Tibial artery (tissue), 4 donors: ENCODE measurements around the gene PHF21A.

ENCODE experiments used
- DNase-seq, 2 donors: peaks; one replicate each; pipeline ENCODE4 v3.0.0-alpha.2; 2019
- H3K27ac ChIP-seq, 2 donors: fragments of 200-600 bp; sonication (generic) in 1 of 2; 1 replicate in 1 of 2; 2 replicates in 1 of 2; pipeline ENCODE4 v1.5.1; 2018 to 2019; ENCODE audit warnings: mild to moderate bottlenecking in 1 of 2
- H3K27me3 ChIP-seq, 2 donors: fragments of 200-600 bp; sonication (generic) in 1 of 2; one replicate each; pipeline versions ENCODE4 v1.5.1 to v1.6.0; 2016 to 2019
- H3K36me3 ChIP-seq, 3 donors: fragments of 200-600 bp; sonication (generic) in 2 of 3; one replicate each; pipeline ENCODE4 v1.5.1; 2016 to 2019; ENCODE audit warnings: mild to moderate bottlenecking in 2 of 3
- H3K4me1 ChIP-seq, 4 donors: fragments of 200-600 bp; sonication (generic) in 2 of 4; 1 replicate in 3 of 4; 2 replicates in 1 of 4; pipeline ENCODE4 v1.5.1; 2016 to 2019
- H3K4me3 ChIP-seq, 2 donors: fragments of 200-600 bp; sonication (generic) in 1 of 2; 1 replicate in 1 of 2; 2 replicates in 1 of 2; pipeline ENCODE4 v1.5.1; 2018 to 2019; ENCODE audit warnings: mild to moderate bottlenecking in 2 of 2
- H3K9me3 ChIP-seq, 3 donors: fragments of 200-600 bp; sonication (generic) in 1 of 3; one replicate each; pipeline ENCODE4 v1.5.1; 2016 to 2019
- CTCF ChIP-seq, 2 experiments: fragments of 200-600 bp in 1 of 2; fragments of 450-650 bp in 1 of 2; IDR thresholded peaks; one replicate each; pipeline ENCODE4 v1.5.1; 2017 to 2019; ENCODE audit warnings: antibody characterized with exemption in 2 of 2, mild to moderate bottlenecking in 1 of 2, moderate library complexity in 1 of 2
- intact Hi-C: fragments of 100-400 bp; cut with DNase I; formaldehyde crosslinking; loops from one replicate; pipeline ENCODE4 v1.15.0; 2023; ENCODE audit warnings: low total_unique reads

Gene PHF21A

GRCh38 chr11:46107780-46108179 lies 13.5 kb downstream of the PHF21A start:
- no peaks in the 10 kb centered on the region for H3K9me3 ChIP-seq
- no peak overlapping the region for H3K4me3 ChIP-seq
- H3K27ac ChIP-seq, result no peak overlapping the region
- no peaks in the 10 kb centered on the region for H3K36me3 ChIP-seq
- H3K27me3 ChIP-seq, result no peaks in the 10 kb centered on the region
- DNase-seq, result no peak
- no peak for TF ChIP-seq CTCF (IDR thresholded peaks at IDR 0.05)
- intact Hi-C loops, result no loop called here
- peaks cover 0 to 39% (median 4%) of the 10 kb centered on the region in 4 donors for H3K4me1 ChIP-seq

- Histone ChIP-seq H3K27me3 (no peaks in the 10 kb centered on the region), H3K9me3 (no peaks in the 10 kb centered on the region), H3K4me1 (peaks cover 0 to 38% (median 3%) of the 10 kb centered on the region in 4 donors), H3K36me3 (no peaks in the 10 kb centered on the region), H3K4me3 (no peak overlapping the region), H3K27ac (no peak overlapping the region)
- no peak for TF ChIP-seq CTCF (IDR thresholded peaks at IDR 0.05)
- DNase-seq, result no peak
- intact Hi-C loops, result no loop called here
Measured at GRCh38 chr11:46107408-46107718, 13.9 kb downstream of the PHF21A start.

GRCh38 chr11:46106530-46107407 lies 14.5 kb downstream of the PHF21A start:
- Histone ChIP-seq H3K4me3 (no peak overlapping the region), H3K9me3 (no peaks in the 10 kb centered on the region), H3K27me3 (no peaks in the 10 kb centered on the region), H3K27ac (no peak overlapping the region), H3K4me1 (peaks cover 0 to 39% (median 3%) of the 10 kb centered on the region in 4 donors), H3K36me3 (no peaks in the 10 kb centered on the region)
- TF ChIP-seq CTCF (IDR thresholded peaks at IDR 0.05), result no peak
- no peak for DNase-seq
- intact Hi-C loops, result no loop called here

- Histone ChIP-seq H3K4me3 (no peak overlapping the region), H3K27ac (no peak overlapping the region), H3K27me3 (no peaks in the 10 kb centered on the region), H3K36me3 (no peaks in the 10 kb centered on the region), H3K4me1 (peaks cover 0 to 40% (median 4%) of the 10 kb centered on the region in 4 donors), H3K9me3 (no peaks in the 10 kb centered on the region)
- DNase-seq, result no peak
- intact Hi-C loops, result no loop called here
- TF ChIP-seq CTCF (IDR thresholded peaks at IDR 0.05), result no peak
Measured at GRCh38 chr11:46105926-46106325, 15.3 kb downstream of the PHF21A start.

GRCh38 chr11:46105134-46105628 lies 16.1 kb downstream of the PHF21A start:
- no peak for DNase-seq
- Histone ChIP-seq H3K9me3 (no peaks in the 10 kb centered on the region), H3K27me3 (no peaks in the 10 kb centered on the region), H3K27ac (no peak overlapping the region), H3K4me3 (no peak overlapping the region), H3K36me3 (no peaks in the 10 kb centered on the region), H3K4me1 (peaks cover 0 to 48% (median 5%) of the 10 kb centered on the region in 4 donors)
- intact Hi-C loops, result no loop called here
- no peak for TF ChIP-seq CTCF (IDR thresholded peaks at IDR 0.05)
